Right atrium auricular region (tissue), 2 donors: ENCODE measurements around the gene APP. TPM values are rescaled to one million over a fixed set of nuclear protein-coding genes. Genes with fewer than 3 reads are reported as not detected.

ENCODE experiments used
- DNase-seq: peaks from one replicate; pipeline ENCODE4 v3.0.0-alpha.2; 2019; ENCODE audit warnings: low spot score
- H3K27ac ChIP-seq, 2 donors: fragments of 200-600 bp; sonication (generic); 1 replicate in 1 of 2; 2 replicates in 1 of 2; pipeline ENCODE4 v1.5.1; 2016 to 2019
- H3K27me3 ChIP-seq, 2 donors: fragments of 200-600 bp; sonication (generic); one replicate each; pipeline versions ENCODE4 v1.5.1 to v1.6.0; 2017 to 2019
- H3K36me3 ChIP-seq: fragments of 200-600 bp; sonication (generic); one replicate; pipeline ENCODE4 v1.5.1; 2016
- H3K4me1 ChIP-seq, 2 donors: fragments of 200-600 bp; sonication (generic); one replicate each; pipeline versions ENCODE4 v1.5.1 to v1.6.0; 2017 to 2019
- H3K4me3 ChIP-seq, 2 donors: fragments of 200-600 bp; sonication (generic); 1 replicate in 1 of 2; 2 replicates in 1 of 2; pipeline ENCODE4 v1.5.1; 2017 to 2019; ENCODE audit warnings: mild to moderate bottlenecking in 1 of 2, moderate library complexity in 1 of 2
- H3K9me3 ChIP-seq, 2 donors: fragments of 200-600 bp; sonication (generic); one replicate each; pipeline ENCODE4 v1.5.1; 2019
- total RNA-seq, 2 donors: library from RNA; depleted of rRNA; stranded (reverse); fragments of >200 nt; gene quantifications; one replicate each; pipeline ENCODE4 v1.1.0, GENCODE V29; 2016
- TF ChIP-seq, protein P1 (sequence below), 2 donors: fragments of 200-600 bp; sonication (generic); IDR thresholded peaks; one replicate each; pipeline ENCODE4 v1.5.1; 2019; ENCODE audit warnings: antibody characterized with exemption in 2 of 2

APP gene
- total RNA-seq, 2 donors from 2014 or later = 326 to 389 TPM

DNA sequence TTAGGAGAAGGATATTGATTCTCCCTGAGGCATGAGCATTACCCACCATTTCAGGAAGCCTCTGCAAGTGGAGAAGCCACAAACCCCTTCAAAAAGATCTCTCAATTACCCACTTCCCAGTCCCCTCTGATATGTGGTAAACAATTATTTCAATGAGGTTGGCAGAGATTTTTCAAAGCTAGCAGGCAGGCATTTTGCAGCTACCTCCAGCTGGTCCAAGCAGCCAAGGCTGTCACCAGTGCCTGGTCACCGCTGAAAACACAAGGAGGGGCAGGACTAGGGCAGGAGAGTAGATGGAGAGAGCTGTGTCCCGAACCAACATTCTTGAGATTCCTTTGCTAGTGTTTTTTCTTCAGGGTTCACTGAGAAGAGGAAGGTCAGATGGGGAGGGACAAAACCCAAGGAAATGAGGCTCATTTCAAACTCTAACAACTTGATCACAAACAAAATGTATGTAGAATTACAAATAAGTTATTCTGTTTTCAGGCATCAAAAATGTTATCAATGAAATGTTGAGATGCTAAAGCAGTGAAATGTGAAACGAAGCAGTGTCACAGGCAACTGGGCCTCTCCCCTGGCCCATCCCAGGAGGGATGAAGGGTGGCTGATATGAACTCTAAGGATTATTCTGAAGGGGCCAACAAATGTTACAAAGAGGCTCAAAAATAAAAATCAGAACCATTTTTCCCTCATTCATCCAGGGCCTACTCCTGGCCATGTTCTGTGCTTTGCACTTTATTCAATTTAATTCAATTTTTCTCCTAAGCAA is 22.3 kb downstream of the APP start:
- DNase-seq = no peak
- Histone ChIP-seq H3K4me1 (peaks cover 0 to 24% of the 10 kb centered on the region in 2 donors), H3K27ac (peak overlapping the region; percentile 31 to 46), H3K9me3 (no peaks in the 10 kb centered on the region), H3K4me3 (no peak overlapping the region), H3K36me3 (no peaks in the 10 kb centered on the region), H3K27me3 (no peaks in the 10 kb centered on the region)
- TF ChIP-seq, protein P1, sequence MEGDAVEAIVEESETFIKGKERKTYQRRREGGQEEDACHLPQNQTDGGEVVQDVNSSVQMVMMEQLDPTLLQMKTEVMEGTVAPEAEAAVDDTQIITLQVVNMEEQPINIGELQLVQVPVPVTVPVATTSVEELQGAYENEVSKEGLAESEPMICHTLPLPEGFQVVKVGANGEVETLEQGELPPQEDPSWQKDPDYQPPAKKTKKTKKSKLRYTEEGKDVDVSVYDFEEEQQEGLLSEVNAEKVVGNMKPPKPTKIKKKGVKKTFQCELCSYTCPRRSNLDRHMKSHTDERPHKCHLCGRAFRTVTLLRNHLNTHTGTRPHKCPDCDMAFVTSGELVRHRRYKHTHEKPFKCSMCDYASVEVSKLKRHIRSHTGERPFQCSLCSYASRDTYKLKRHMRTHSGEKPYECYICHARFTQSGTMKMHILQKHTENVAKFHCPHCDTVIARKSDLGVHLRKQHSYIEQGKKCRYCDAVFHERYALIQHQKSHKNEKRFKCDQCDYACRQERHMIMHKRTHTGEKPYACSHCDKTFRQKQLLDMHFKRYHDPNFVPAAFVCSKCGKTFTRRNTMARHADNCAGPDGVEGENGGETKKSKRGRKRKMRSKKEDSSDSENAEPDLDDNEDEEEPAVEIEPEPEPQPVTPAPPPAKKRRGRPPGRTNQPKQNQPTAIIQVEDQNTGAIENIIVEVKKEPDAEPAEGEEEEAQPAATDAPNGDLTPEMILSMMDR (IDR thresholded peaks at IDR 0.05) = no peak

DNA sequence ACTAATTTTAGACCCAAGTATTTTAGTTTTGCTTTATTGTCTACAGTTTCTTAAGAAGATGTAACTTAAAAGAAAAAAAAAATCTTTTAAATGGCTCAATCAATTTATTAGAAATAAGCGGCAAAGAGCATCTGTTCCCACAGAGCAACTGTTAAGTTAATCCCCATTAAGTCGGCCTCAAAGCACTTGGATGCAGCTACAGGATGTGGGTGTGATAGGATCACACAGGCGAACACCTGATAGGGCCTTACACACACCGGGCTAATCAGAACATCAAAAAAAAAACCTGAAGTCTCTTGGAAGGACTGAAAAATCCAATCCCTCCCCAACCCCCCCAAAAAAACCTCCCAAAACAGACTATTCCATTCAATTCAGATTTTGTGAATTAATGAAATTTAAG is 23.0 kb downstream of the APP start:
- no peak overlapping the region for H3K4me3 ChIP-seq
- no peak for DNase-seq
- H3K27me3 ChIP-seq = no peaks in the 10 kb centered on the region
- H3K27ac ChIP-seq = peak overlapping the region; percentile 31 to 46
- H3K36me3 ChIP-seq = no peaks in the 10 kb centered on the region
- no peaks in the 10 kb centered on the region for H3K9me3 ChIP-seq
- H3K4me1 ChIP-seq = peaks cover 0 to 24% of the 10 kb centered on the region in 2 donors
- TF ChIP-seq, protein P1 (IDR thresholded peaks at IDR 0.05) = no peak

DNA sequence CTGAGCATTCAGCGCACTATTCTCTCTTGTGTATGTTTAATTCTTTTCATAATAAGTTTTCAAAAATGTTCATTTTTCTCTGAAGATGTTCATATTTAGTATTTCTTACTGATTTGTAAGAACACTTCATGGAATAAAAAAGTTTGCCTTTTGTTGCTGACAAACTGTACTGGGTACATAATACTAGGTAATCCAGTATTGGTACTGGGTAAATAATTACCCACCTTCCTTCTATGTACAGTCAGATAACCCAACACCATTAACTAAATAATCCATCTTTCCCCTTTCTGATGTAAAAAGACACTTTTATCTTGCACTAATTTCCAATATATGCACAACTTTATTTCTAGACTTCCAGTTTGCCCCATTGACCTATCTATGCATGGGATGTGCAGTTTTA is 23.9 kb downstream of the APP start:
- no peaks in the 10 kb centered on the region for H3K27me3 ChIP-seq
- peaks cover 0 to 24% of the 10 kb centered on the region in 2 donors for H3K4me1 ChIP-seq
- H3K9me3 ChIP-seq = no peaks in the 10 kb centered on the region

DNA sequence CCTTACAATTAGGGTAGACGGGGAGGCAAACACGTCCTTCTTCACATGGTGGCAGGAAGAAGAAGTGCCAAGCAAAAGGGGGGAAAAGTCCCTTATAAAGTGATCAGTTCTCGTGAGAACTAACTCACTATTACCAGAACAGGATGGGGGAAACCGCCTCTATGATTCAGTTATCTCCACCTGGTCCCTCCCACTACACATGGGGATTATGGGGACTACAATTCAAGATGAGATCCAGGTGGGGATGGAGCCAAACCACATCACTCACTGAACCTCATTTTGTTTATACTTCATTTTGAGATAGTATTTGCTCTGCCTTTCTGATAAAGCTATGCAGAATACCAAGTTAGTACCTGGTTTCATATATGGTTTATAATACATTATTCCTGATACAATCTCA is 26.5 kb downstream of the APP start:
- no peak overlapping the region for H3K27ac ChIP-seq
- H3K9me3 ChIP-seq = no peaks in the 10 kb centered on the region
- H3K4me1 ChIP-seq = peaks cover 0 to 45% of the 10 kb centered on the region in 2 donors
- TF ChIP-seq, protein P1 (IDR thresholded peaks at IDR 0.05) = no peak
- H3K27me3 ChIP-seq = no peaks in the 10 kb centered on the region
- no peak overlapping the region for H3K4me3 ChIP-seq
- H3K36me3 ChIP-seq = no peaks in the 10 kb centered on the region
- no peak for DNase-seq

More for the DNA sequence above, 23.9 kb downstream of the APP start:
- H3K36me3 ChIP-seq = no peaks in the 10 kb centered on the region
- no peak overlapping the region for H3K27ac ChIP-seq
- TF ChIP-seq, protein P1 (IDR thresholded peaks at IDR 0.05) = no peak
- no peak for DNase-seq
- H3K4me3 ChIP-seq = no peak overlapping the region

DNA sequence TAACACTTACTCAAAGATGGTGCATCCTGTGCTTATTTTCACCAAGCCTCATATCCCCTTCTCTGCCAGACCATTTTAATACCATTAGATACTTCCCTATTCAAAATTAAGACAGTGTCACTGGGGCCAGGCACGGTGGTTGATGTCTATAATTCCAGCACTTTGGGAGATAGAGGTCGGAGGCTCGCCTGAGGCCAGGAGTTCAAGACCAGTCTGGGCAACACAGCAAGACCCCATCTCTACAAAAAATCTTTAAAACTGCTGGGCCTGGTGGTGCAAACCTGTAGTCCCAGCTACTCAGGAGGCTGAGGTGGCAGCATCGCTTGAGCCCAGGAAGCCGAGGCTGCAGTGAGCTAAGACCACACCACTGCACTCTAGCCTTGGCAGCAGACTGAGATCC is 28.2 kb downstream of the APP start:
- Histone ChIP-seq H3K36me3 (no peaks in the 10 kb centered on the region), H3K27me3 (no peaks in the 10 kb centered on the region), H3K4me3 (no peak overlapping the region), H3K9me3 (no peaks in the 10 kb centered on the region), H3K27ac (no peak overlapping the region), H3K4me1 (peaks cover 0 to 36% of the 10 kb centered on the region in 2 donors)
- no peak for DNase-seq
- TF ChIP-seq, protein P1 (IDR thresholded peaks at IDR 0.05) = no peak
